ENCODE results near the gene POP5.
"Not testable (repeated sequence)": the region's sequence is repeated elsewhere in the genome, so short reads cannot be mapped to it uniquely, and the experiment has no call there.

Gene POP5

DNA sequence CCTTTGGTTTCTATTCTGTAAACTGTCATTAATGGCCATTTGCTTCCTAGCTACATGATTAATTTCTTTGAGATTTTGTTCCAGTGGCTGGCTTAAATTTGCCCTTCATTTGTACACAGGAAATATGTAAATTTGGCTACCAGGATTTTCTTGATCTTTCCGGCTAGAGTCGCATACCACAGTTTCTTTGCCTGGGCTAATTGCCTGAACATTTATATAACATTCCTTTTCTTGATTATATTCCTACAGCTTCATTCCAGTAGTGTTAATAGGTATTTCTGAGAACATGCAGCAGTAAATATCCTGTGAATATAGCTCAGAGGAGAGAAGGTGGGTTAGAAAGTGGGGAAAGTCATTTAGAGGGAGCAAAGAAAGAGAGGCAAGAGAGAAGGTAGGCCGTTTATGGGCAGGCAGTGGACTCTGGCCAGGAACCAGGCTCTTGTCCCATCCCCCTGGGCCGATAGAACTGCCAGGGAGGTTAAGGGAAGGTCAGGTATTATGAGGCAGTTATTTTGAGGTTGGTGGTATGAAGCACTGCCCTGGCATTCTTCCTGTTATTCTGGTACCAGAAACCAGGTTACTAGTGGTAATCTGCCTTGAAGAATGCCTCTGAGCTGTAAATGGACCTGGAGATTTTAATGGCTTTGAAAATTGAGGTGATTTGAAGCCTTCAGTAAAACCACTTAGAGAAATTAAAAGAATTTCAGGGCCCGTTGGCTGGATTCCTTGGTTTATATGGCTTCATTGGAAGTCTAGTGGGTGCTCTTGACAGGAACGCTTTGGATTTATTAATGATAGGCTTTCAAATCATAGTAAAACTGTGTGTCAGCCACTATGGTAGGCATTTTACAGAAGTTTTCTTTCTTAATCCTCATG is 42.7 kb downstream of the POP5 start:
- DNase-seq (ENCODE audit: extremely low read depth in 1 of 2, low read depth in 1 of 2): no peak

DNA sequence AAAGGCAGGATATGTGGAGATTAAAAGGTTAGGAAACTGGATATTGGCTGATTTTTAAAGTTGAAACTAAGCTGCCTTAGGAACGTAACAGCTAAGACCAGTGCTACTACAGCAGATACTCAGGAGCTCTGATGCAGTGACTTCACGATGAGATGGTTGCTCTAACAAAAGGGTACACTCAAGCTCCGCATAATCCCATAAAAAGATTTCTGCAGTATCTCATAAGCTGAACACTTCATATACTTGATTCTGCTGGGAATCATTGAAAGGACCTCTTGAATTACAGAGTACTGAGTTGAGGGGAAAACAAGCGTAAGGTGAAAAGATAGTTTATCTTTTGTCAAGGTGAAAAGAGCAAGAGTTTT is 43.4 kb downstream of the POP5 start:
- no peak for DNase-seq (ENCODE audit: extremely low read depth in 1 of 2, low read depth in 1 of 2)

- DNase-seq (ENCODE audit: extremely low read depth in 1 of 2, low read depth in 1 of 2): no peak
These were observed 45.0 kb downstream of the POP5 start for GRCh38 chr12:120536064-120536791.

GRCh38 chr12:120534703-120535655 is 46.2 kb downstream of the POP5 start:
- no peak for DNase-seq (ENCODE audit: extremely low read depth in 1 of 2, low read depth in 1 of 2)

DNA sequence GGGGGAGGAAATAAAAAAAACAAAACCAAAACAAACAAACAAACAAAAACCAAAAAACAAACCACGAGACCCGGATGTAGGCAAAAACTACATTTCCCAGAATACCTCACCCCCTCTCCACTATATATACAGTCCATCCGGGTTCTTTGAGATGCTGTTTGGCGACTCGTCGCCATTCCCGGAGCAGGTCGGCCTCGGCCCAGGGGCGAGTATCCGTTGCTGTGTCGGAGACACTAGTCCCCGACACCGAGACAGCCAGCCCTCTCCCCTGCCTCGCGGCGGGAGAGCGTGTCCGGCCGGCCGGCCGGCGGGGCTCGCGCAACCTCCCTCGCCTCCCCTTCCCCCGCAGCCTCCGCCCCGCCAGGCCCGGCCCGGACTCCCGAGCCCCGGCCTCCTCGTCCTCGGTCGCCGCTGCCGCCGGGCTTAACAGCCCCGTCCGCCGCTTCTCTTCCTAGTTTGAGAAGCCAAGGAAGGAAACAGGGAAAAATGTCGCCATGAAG is 46.9 kb downstream of the POP5 start, which contains the start of gene RNF10:
Gene RNF10 (plus strand): TSS at position 154 of the 500 bp plus-strand sequence. CDS start 456 bp downstream, outside the sequence.
- peak in 1 of 2 donors; percentile 37 for DNase-seq (ENCODE audit: extremely low read depth in 1 of 2, low read depth in 1 of 2)

- DNase-seq (ENCODE audit: extremely low read depth in 1 of 2, low read depth in 1 of 2): no peak
These were observed 48.4 kb downstream of the POP5 start for GRCh38 chr12:120532701-120533238.

DNA sequence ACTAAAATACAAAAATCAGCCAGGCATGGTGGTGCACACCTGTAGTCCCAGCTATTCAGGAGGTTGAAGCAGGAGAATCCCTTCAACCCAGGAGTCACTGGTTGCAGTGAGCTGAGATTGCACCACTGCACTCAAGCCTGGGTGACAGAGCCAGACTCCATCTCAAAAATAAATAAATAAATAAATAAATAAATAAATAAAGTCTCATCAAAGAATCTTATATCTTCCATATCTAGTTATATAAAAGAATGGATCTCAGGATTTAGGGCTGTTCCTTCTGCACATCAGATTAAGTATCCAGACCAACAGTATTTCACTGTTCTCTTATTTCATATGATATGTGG is 50.8 kb downstream of the POP5 start:
- not testable (repeated sequence) for DNase-seq (ENCODE audit: extremely low read depth in 1 of 2, low read depth in 1 of 2)

- no peak for DNase-seq (ENCODE audit: extremely low read depth in 1 of 2, low read depth in 1 of 2)
These were observed 51.4 kb downstream of the POP5 start for GRCh38 chr12:120529641-120530417.

GRCh38 chr12:120528861-120529525 is 52.2 kb downstream of the POP5 start, which contains the start of gene COQ5:
TSS of gene COQ5 (minus strand) at chr12:120529158. CDS start at chr12:120529141, 17 bp downstream.
- peak; percentile 68 to 75 for DNase-seq (ENCODE audit: extremely low read depth in 1 of 2, low read depth in 1 of 2)

All from stimulated activated CD8-positive, alpha-beta memory T cell treated with anti-CD3 and anti-CD28 coated beads, Interleukin-7, amount 100 ng/mL, for 48 hours (primary cell).